Activated T-helper 1 cell treated with Interleukin-2 at 50 U/mL for 16 hours (primary cell): ENCODE measurements around the gene ATF3.
A peak's percentile ranks its signal among the peaks of the same experiment; 100 is the strongest.
"Not testable (repeated sequence)": the region's sequence is repeated elsewhere in the genome, so short reads cannot be mapped to it uniquely, and the experiment has no call there.

Experiments
- DNase-seq: peaks from one replicate; pipeline ENCODE4 v3.0.0-alpha.2; 2020; ENCODE audit warnings: low read depth

The ATF3 gene

DNA sequence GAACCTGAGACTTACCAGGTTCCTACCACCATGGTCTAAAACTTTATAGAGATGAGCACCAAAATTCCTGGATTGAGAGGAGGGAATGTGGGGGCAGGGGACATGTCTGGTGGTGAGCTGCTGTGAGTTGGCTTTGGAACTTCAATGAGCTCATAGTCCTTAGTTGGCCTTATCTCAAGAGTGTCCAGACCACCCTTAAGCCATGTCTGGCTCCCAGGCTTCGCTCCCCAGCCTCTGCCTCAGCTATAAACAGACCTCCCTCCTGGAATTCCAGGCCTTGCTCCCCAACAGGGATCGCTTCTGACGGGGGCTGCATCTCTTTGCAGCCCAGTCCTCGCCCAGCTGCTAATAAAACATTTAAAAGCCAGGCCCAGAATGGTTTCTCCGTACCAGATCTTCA is 19.5 kb downstream of the ATF3 start:
- no peak for DNase-seq

DNA sequence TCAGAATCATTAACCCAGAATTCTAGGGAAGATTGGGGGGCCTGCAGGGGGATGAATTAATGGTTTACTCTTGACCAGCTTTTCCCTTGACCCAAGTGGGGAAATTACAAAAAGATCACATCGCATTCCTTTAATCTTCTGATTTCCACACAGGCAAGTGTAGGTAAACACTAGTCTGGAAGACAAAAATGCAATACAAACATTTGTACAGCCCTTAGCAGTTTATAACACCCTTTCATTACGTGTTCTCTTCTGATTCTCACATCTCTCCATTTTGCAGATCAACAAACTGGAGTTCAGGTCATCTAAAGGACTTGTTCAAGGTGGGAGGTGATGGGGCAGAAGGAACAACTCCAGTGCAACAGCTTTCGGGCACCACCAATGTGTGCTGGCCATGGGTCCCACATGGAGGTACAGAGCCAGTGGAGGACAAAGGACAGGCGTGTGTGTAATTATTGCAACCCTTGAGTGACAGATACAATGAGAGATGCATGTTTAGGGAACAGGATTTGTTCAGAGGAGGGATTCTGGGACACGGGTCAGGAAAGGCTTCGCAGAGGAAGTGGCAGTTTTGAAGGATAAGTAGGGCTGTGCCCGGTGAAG is 20.4 kb downstream of the ATF3 start:
- no peak for DNase-seq

DNA sequence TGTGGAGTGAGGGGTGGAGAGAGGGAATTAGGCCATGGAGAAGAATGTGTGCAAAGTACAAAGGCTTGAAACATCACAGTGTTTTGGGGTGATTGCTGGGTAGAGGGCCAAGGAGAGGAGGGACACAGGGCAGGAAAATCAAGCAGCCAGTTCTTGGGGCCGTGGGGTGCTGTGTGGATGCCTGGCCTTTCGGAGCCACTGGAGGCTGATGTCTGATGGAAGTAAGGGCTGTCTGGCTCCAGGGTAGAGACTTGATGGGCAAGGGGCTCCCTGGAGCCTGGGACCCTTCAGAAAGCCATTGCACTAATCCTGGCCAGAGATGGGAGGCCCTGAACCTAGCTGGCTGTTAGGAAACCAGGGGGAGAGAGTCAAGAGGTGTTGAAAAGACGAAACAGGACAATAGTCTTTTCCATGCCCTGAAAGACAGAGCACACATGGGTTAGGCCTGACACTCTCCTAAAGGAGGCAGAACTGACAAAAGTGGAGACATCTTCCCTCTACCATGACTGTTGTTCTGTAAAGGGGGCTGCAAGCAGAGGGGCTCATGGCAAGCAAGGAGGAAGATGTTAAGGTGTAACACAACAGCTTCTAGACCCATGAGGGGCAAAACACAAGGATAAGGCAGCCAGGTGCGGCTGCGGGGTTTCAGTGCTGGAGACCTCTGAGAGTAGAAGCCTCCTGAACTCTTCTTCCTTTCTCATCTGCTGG is 21.0 kb downstream of the ATF3 start:
- DNase-seq: no peak

DNA sequence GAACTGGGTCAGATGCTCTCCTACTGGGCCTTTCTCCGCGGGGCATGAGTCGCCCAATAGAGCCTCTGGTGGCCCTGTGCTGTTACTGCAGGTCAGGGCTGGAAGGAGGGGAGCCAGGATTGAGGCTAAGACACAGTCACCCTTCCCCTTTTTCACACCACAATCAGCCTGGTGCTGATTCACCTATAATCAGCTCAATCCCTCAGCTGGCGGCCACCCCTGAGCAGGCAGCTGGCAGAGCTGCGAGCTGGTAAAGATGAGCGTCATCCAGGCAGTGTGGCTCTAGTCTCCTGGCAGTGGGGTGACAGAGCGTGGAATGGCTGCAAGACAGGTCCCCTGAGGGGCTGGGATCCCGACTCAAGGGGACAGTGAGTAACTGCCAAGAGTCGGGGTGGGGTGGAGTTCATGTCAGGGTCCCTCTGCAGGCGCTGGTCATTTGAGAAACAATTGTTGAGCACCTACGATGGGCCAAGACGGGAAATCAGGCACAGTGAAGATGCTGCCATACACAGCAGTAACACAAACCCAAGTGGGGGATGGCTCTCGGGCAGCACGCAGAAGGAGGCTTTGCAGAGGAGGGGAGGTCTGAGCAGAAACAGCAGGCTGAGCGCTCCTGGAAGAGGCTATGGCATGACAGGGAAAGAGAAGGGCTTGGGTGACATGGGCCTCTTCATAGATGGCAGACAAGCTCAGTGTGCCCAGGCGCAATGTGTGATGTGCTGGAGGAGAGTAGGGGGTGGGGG is 21.8 kb downstream of the ATF3 start:
- peak; percentile 36 for DNase-seq

DNA sequence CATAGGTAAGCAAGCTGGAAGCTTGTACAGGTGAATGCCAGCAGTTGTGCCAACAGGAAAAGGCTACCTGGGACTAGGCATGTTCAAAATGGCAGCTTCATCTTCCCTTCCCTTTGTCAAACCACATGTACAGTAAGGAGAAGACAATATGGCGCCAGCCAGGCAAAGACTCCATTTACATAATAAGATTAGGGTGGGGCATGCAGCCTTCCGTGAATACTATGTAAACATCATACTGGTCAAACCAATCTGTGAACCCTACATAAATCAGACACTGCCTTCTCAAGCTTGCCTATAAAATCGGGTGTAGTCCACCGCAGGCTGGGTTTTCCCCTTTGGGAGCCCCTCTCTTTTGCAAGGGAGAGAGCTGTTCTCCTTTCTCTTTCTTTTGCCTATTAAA is 24.6 kb downstream of the ATF3 start:
- no peak for DNase-seq

DNA sequence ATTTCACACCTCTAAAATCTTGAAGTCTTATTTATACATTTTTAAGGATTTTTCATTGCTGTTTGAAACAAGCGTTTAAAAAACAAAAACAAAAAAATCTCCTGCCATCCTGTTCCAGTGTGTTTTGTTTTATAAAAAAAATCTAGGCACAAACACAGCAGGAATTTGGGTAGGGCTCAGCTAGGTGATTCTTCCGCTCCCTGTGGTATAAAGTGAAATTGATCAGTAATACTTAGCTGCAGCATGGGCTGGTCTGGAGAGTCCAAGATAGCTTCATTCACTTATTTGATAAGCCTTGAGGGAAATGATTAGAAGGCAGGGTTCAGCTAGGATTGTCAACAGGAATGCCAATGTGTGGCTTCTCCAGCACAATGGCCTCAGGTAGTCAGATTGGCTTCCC is 25.7 kb downstream of the ATF3 start:
- DNase-seq: no peak

DNA sequence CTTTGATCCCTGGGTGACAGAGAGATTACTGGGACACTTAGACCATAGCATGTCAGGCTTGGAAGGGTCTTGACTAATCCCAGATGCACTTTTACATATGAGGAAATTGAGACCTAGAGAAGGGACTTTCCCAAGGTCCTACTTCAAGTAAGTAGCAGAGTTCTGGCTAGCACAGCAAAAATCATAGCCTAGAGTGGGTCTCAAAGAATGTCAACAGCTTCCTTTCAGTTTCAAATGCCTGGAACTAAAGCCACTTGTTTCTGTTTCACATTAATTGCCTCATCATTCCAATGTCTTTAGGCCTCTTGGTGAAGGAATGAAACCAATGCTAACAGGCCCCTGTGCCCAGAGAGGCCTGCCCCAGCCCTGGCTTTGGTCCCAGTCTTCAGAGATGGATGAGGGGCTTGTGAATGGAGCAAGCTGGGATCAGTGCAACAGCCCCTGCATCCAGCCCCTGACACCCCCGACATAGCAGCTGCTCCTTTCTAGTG is 26.6 kb downstream of the ATF3 start:
- no peak for DNase-seq

DNA sequence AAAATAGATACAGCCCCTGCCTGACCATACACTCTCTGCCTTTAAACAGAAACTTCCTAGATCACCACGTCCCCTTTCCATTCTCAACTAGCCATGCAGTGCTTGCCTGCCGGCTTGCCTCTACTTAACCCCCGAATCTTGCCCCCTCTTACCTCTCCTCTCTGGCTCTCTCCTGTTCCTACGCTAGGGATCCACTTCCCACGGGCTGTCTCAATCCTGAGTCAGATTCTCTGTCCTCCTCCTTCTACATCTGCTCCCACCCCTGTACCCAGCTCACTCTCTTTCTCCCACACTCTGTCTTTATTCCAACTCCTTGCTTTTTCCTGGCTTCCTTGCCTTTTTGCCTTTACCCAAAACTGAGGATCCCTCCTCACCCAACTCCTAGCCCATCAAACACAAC is 29.3 kb downstream of the ATF3 start:
- no peak for DNase-seq

DNA sequence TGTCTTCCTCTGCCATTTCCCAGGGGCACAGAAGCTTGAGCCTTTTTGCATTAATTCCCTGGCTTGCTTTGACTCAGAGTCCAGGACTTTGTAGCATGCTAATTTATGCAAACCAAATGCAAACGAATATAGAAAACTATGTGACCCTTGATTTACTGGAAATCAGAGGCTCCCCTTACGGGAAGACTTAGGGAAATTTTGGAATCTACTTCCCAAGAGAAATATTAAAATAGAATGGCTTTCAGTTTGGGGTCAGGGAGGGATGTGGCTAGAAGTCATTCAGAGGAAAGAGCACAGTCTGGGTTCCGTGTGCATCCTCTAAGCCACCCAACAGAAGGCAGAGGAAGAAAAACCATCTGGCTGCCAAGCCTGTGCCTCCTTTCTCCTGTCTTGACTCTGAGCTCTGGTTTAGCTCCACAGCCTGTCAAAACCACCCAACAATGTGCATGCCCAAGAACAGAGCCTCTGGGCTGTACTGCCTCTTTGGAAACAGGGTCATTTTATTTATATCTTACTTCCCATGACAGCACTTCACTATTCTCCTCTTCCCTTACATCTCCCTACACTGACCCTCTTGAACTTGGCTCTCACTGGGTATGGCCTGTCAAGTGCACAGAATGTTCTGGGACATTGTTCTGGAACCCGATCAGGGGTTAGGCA is 30.1 kb downstream of the ATF3 start:
- no peak for DNase-seq

DNA sequence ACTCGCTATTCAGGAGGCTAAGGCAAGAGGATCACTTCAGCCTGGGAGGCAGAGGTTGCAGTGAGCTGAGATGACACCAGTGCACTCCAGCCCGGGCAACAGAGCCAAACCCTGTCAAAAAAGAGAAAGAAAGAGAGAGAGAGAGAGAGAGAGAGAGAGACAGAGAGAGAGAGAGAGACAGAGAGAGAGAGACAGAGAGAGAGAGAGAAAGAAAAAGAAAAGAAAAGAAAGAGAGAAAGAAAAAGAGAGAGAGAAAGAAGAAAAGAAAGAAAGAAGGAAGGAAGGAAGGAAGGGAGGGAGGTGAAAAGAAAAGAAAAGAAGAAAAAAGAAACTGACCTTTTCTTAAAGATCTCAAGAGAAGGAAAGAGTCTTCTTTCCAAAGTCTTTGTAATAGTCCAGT is 31.0 kb downstream of the ATF3 start:
- not testable (repeated sequence) for DNase-seq

DNA sequence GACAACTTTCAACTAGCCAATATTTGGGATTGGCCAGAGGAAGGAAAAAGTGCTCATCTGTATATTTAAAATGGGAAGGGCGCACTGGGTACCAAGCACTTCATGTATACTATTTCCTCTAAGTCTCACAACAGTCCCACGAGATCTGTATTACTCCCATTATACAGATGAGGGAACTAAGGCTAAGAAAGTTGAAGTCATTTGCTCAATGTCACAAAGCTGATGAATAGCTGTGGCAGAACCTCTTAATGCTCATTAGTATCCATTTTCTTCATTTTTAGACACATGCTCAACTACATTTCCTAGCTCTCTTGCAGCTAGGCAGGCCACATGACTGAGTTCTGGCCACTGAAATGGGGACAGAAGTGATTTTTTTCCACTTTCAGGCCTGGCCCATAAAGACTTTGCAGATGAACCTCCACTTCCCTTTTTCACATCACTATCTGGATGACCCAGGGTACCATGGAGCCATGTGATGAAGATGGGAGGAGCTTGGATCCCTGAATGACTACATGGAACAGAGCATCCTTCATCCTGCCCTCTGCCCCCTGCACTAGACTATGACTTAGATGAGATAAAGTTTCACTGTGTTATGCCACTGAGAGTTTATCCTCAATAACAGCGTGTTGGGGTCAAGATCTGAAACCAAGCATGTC is 31.8 kb downstream of the ATF3 start:
- no peak for DNase-seq

DNA sequence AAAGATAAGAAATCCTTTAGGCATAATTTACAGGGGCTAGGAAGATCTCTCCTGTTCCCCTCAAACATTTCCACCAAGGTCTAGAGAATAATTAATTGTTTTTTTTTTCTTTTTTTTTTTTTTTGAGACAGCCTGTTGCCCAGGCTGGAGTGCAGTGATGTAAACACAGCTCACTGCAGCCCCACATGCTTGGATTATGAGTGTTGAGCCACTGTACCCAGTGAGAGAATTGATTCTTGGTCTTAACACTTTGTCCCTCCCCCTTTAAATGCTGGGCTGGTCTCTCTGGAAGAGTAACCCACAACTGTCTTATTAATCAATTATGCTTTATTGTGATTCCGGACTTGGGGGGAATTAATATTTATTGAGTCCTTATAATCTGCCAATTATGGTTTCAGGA is 33.4 kb downstream of the ATF3 start:
- no peak for DNase-seq

DNA sequence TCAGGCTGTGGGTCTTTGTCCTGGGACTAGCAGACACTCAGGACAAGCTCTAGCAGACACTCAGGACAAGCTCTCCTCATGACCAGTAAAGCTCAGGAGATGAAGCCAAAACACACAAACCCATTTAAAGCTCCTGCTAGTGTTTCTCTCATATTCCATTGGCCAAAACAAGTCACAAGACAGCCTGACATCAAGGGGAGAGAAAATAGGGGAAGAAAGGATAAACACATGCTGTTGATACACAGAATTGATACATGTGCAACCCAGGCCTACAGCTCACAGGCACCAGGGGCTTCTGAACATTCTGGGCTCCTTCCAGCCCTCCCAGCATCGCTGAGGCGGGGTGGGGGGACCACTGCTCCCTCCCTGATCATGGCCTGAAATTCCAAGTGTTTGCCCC is 35.3 kb downstream of the ATF3 start:
- no peak for DNase-seq

DNA sequence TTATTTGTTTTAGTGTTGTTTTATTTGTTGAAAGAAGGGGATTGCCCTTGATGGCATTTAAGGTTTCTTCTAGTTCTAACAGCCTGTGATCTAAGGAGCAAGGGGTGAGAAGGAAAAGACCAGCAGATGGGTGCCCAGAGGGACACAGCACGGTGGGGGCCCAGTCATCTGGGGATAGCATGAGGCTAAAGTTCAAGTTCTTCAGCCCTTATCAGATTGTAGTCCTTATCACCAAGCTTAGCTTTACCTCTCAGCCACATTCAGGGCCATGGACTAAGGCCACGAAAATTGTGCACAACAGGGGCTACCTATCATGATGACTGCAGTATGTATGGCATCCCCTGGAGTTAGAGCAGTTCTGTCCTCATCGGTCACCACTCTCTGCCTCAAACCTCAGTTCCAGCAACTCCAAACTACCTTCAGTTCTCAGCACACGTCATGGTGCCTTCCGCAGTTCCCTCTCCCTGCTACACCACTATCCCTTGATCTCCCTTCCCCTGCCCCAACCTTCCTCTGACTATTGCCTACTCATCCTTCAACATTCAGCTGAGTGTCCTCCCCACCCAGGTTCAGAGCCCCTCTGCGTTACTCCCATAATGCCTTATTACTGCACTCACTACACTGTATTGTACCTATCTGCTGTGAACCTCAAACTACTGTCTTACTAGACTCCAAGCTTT is 36.4 kb downstream of the ATF3 start:
- DNase-seq: no peak

DNA sequence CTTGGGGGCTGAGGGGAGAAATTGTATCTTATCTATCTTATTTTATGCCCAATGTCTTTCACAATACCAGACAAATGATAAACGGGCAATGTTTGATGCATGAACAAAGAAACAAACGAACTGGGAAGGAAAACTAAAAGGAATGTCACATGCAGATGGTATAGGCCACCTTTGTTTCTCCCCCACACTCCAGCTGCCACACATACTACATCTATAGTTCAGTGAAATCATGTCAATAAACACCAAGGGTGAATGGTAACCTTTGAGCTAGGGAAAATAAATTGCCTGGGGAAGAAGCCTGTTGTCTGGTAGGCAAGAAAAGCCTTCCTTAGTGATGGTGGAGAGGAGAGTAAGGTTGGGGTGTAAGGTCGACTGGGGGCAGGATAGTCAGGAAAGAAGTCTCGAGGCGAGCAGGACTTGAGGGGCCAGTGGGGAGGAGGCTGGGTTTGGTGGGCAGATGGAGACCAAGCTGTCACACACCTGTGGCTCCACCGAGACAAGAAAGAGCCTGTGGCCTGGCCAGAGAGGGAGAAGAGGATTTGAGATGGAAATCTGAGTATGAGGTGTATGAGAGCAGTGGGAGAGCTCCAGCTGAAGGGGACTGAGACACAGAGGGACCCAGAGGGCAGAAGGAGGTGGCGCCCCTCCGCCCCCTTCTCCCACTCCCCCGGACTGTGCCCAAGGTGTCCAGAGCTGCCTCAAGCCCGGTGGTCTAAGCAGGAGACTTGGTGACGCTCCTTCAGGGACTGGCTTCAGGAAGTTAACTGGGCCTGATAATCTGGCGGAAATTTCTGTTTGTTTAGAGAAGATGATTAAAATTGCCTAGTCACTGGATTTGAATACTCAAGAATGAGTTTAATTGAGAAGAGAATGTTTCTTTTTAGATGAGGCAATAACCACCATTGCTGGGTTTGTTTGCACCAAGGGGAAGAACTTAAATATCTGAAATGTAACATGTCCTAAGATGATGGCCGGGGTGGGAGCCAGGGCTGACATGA is 37.3 kb downstream of the ATF3 start:
- no peak for DNase-seq

DNA sequence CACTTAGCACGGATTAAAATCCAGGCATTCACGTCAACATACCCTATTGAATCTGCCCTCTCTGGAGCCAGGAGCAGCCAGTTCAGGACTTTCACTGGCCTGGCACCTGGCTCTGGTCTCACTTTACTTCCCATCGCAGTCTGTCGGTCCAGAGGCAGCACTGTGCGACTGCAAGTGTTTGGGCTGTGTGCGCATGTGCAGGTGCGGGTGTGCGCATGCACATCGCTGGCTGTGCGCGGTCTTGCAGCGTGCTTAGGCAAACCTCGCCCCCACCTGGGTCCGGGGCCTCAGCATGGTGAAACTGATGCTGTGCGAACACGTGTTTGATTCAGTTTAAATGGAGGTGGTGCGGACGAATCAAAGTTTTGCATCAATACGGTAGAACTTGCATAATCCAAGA is 38.0 kb downstream of the ATF3 start:
- no peak for DNase-seq

DNA sequence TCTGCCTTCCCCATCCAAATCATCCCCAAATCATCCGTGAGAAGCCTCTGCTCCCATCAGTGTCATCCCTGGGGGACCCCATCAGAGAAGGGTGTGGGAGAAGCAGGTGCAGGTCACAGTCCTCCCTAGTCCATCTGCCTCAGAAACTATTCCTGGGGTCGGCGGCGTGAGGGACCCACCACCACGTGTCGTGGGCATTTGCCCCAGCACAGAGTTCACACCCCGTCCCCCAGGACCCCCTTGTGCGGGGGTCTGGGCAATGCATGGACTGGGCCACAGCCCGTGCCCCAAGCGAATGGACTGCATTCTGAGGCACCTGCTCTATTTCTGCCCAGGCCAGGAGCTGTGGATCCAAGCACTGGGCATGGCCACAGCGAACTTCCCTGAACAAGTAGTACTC is 38.4 kb downstream of the ATF3 start:
- DNase-seq: no peak

DNA sequence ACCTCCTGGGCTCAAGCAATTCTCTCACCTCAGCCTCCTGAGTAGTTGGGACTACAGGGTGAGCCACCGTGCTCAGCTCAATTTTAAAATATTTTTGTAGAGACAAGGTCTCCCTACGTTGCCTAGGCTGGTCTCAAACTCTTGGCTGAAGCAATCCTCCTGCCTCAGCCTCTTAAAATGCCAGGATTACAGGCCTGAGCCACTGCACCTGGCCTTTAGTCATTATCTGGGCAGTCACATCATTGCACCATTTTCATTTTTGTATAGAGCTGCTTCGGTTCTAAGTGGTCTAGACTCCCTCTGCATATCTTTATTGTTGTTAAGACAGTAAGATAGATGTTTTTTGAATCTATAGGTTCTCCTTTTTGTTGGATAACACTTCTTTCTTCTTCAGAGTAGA is 39.9 kb downstream of the ATF3 start:
- no peak for DNase-seq

DNA sequence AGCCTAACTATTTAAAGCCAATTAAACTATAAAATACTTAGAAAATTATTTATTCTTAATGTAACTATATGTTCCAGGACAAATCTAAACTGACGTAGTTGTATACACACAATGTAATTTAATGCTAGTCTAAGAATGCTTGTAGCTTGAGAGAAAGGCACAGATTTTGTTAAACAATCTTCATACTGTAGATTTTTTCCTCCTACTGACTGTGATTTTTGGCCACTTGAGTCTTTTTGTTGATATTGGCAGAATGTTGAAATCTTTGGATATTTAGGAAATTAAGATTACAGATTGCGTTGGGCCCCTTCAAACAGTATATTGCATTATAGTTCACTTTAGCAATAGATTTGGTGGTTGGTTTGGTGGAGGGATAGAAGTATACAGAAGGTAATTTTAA is 40.5 kb downstream of the ATF3 start:
- no peak for DNase-seq

DNA sequence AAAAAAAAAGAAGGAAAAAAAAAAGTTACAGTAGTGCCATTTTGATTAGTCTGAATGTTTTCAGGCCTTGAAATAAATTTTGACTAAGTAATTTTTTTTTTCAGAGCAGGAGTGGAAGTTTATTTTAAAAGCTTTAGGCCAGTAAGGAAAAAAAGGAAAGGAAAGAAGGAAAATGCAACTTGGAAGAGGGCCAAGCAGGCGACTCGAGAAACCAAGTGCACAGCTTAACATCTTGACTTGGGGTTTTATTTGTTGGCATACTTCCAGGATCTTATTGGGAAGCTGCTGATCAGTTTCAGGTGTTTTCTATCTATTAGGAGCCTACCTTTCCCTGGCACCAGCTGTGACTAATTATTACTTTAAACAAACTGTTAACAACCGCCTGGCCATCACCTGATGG is 41.7 kb downstream of the ATF3 start:
- no peak for DNase-seq
